PC-9 (cell line): ENCODE results near the gene MOB1A.

Source experiments
- EZH2 ChIP-seq: fragments of 200-600 bp; sonication (generic); IDR thresholded peaks from 2 replicates; pipeline ENCODE4 v1.8.0; 2017; ENCODE audit warnings: antibody characterized with exemption, low read depth
- TF ChIP-seq, protein P1 (sequence below): fragments of 200-600 bp; sonication (generic); conservative IDR thresholded peaks from 2 replicates; pipeline ENCODE4 v1.6.1; 2017; ENCODE audit warnings: mixed run types, antibody characterized with exemption, mild to moderate bottlenecking, moderate library complexity

DNA sequence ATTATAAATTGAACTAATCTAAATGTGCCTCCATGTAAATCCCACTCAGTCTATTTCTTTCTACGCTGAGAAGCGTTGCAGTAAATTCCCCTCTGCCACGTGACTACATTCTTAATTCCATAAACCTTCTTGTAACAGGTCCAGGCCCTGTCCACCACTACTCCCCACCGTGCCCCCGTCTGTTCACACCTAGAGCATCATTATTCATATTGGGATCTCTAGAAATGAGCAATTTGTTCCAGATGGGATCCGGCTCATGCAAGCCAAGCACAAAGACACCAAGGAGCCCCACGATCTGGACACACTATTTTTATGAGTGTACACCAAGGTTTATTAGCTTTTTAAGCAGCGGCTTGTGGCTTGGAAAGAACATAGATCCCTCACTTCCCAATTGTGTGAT is 69.1 kb downstream of the MOB1A start:
- TF ChIP-seq, protein P1, sequence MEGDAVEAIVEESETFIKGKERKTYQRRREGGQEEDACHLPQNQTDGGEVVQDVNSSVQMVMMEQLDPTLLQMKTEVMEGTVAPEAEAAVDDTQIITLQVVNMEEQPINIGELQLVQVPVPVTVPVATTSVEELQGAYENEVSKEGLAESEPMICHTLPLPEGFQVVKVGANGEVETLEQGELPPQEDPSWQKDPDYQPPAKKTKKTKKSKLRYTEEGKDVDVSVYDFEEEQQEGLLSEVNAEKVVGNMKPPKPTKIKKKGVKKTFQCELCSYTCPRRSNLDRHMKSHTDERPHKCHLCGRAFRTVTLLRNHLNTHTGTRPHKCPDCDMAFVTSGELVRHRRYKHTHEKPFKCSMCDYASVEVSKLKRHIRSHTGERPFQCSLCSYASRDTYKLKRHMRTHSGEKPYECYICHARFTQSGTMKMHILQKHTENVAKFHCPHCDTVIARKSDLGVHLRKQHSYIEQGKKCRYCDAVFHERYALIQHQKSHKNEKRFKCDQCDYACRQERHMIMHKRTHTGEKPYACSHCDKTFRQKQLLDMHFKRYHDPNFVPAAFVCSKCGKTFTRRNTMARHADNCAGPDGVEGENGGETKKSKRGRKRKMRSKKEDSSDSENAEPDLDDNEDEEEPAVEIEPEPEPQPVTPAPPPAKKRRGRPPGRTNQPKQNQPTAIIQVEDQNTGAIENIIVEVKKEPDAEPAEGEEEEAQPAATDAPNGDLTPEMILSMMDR: no peak
- no peak for TF ChIP-seq EZH2
